Peyer's patch (tissue), 4 donors: Measurements from ENCODE around the gene GREB1L.

Source experiments
- POLR2A ChIP-seq, 2 donors: fragments of 450-650 bp; IDR thresholded peaks; one replicate each; pipeline ENCODE4 v1.5.1; 2017; ENCODE audit warnings: antibody characterized with exemption in 2 of 2, mild to moderate bottlenecking in 2 of 2, moderate library complexity in 2 of 2
- TF ChIP-seq, protein P1 (sequence below), 6 experiments: fragments of 450-650 bp in 4 of 6; fragments of 200-600 bp in 2 of 6; sonication (generic) in 1 of 6; IDR thresholded peaks; one replicate each; pipeline ENCODE4 v1.5.1; 2017 to 2019; ENCODE audit warnings: antibody characterized with exemption in 6 of 6, mild to moderate bottlenecking in 3 of 6, moderate library complexity in 1 of 6

DNA sequence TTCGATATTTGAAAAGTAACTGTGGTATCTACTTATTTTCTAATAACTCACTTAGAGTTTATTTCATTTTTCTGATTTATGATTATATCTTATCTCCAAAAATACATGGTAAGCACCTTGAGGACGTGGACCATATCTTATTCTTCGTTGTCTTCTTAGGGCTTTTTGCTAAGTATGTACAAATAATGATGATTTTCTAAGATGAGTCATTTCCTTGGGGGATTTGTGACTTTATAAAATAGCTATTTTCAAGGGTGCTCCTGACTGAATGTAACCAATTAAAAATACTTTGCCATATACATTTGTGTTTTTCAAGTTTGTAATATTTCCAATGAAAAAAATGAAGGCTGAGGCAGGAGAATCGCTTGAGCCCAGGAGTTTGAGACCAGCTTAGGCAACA is 56.3 kb downstream of the GREB1L start:
- TF ChIP-seq POLR2A (IDR thresholded peaks at IDR 0.05) = no peak
- TF ChIP-seq, protein P1, sequence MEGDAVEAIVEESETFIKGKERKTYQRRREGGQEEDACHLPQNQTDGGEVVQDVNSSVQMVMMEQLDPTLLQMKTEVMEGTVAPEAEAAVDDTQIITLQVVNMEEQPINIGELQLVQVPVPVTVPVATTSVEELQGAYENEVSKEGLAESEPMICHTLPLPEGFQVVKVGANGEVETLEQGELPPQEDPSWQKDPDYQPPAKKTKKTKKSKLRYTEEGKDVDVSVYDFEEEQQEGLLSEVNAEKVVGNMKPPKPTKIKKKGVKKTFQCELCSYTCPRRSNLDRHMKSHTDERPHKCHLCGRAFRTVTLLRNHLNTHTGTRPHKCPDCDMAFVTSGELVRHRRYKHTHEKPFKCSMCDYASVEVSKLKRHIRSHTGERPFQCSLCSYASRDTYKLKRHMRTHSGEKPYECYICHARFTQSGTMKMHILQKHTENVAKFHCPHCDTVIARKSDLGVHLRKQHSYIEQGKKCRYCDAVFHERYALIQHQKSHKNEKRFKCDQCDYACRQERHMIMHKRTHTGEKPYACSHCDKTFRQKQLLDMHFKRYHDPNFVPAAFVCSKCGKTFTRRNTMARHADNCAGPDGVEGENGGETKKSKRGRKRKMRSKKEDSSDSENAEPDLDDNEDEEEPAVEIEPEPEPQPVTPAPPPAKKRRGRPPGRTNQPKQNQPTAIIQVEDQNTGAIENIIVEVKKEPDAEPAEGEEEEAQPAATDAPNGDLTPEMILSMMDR (IDR thresholded peaks at IDR 0.05) = no peak
